ENCODE measurements around the gene FAHD2B.
"Not testable (repeated sequence)": the region's sequence is repeated elsewhere in the genome, so short reads cannot be mapped to it uniquely, and the experiment has no call there.

DNA sequence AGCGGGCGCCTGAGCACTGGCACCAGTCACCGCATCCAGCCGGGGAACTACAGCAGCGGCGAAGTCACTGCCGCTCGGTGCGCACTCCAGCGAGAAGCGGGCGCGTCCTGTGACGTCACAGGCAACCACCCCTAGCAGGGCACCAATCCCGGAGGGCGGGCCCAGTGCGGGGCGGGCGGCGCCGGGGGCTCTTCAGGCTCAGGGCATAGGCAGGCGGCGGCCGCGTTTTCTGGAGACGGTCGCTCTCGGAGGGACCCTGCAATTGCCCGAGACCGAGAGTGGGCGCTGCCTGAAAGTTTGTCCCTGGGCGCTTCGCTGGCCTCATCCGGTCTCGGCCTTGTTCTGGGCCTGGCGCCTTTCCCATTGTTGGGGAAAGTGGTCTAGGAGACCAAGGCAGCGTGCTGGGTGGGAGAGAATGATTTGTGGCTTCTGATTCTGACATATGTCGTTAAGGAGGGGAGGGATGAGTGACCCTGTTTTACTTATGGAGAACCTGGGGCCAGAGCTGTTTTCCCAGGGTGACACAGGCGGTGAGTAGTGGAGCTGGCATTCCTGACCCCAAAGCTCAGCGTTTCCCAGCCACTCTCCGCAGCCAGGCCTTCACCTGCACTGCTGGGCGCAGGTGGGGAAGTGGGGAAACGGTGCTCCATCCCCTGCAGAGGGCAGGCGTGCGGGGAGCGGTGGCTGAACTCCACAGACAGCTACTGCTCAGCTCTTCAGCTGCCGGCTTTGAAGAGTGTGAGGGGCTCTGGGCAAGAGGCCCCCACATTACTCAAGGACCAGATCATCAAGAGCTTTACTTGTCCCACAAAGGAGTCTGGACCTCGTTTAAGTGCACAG lies at the start of gene FAHD2B:
- TF ChIP-seq, protein P1, sequence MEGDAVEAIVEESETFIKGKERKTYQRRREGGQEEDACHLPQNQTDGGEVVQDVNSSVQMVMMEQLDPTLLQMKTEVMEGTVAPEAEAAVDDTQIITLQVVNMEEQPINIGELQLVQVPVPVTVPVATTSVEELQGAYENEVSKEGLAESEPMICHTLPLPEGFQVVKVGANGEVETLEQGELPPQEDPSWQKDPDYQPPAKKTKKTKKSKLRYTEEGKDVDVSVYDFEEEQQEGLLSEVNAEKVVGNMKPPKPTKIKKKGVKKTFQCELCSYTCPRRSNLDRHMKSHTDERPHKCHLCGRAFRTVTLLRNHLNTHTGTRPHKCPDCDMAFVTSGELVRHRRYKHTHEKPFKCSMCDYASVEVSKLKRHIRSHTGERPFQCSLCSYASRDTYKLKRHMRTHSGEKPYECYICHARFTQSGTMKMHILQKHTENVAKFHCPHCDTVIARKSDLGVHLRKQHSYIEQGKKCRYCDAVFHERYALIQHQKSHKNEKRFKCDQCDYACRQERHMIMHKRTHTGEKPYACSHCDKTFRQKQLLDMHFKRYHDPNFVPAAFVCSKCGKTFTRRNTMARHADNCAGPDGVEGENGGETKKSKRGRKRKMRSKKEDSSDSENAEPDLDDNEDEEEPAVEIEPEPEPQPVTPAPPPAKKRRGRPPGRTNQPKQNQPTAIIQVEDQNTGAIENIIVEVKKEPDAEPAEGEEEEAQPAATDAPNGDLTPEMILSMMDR (IDR thresholded peaks at IDR 0.05; ENCODE audit: low read depth, low read length, missing input control) = not testable (repeated sequence)
- TF ChIP-seq JUND (IDR thresholded peaks at IDR 0.05); EGR1 (IDR thresholded peaks at IDR 0.05; ENCODE audit: low read depth in 2 of 2): not testable (repeated sequence)

All from liver (tissue), 3 donors.